Pons (tissue), 1 donor: ENCODE results near the gene TOB2.
A peak's percentile ranks its signal among the peaks of the same experiment; 100 is the strongest.

Experiments
- DNase-seq: peaks from one replicate; pipeline ENCODE4 v3.0.0-alpha.2; 2016; ENCODE audit warnings: low spot score

Gene TOB2

GRCh38 chr22:41446639-41447434 lies at the start of gene TOB2:
TSS of gene TOB2 (minus strand) at chr22:41446801. CDS start at chr22:41437345, 9,456 bp downstream.
- DNase-seq: peak; percentile 96

- DNase-seq: peak; percentile 42
These were observed 44.9 kb upstream of the TOB2 start for GRCh38 chr22:41491374-41492100.

- no peak for DNase-seq
These were observed 42.2 kb upstream of the TOB2 start for GRCh38 chr22:41488596-41489385.

- no peak for DNase-seq
These were observed 41.5 kb upstream of the TOB2 start for GRCh38 chr22:41488076-41488475.

- DNase-seq: no peak
These were observed 40.7 kb upstream of the TOB2 start for GRCh38 chr22:41487037-41487935.

- DNase-seq: no peak
These were observed 38.4 kb upstream of the TOB2 start for GRCh38 chr22:41485033-41485432.

GRCh38 chr22:41482319-41482935 lies 35.8 kb upstream of the TOB2 start:
- DNase-seq: no peak

- no peak for DNase-seq
These were observed 35.3 kb upstream of the TOB2 start for GRCh38 chr22:41481925-41482318.

- peak; percentile 62 for DNase-seq
These were observed 34.7 kb upstream of the TOB2 start for GRCh38 chr22:41481131-41481830.

GRCh38 chr22:41480397-41480735 lies 33.8 kb upstream of the TOB2 start:
- no peak for DNase-seq

- peak; percentile 82 for DNase-seq
These were observed 33.2 kb upstream of the TOB2 start for GRCh38 chr22:41479671-41480396.

GRCh38 chr22:41478891-41479521 lies 32.4 kb upstream of the TOB2 start:
- DNase-seq: no peak

- DNase-seq: no peak
These were observed 31.9 kb upstream of the TOB2 start for GRCh38 chr22:41478473-41478872.

- no peak for DNase-seq
These were observed 28.4 kb upstream of the TOB2 start for GRCh38 chr22:41474872-41475451.

GRCh38 chr22:41471568-41471967 lies 25.0 kb upstream of the TOB2 start:
- no peak for DNase-seq

- DNase-seq: no peak
These were observed 24.3 kb upstream of the TOB2 start for GRCh38 chr22:41470886-41471285.

- peak; percentile 30 for DNase-seq
These were observed 22.7 kb upstream of the TOB2 start for GRCh38 chr22:41469218-41469851.
